ENCODE results near the gene PSRC1.

- no peak for TF ChIP-seq TCF12 (IDR thresholded peaks at IDR 0.05)
- no peak for TF ChIP-seq CHD2 (IDR thresholded peaks at IDR 0.05; ENCODE audit: low read length, partially characterized antibody)
- no peak for TF ChIP-seq EP300 (IDR thresholded peaks at IDR 0.05; ENCODE audit: borderline replicate concordance in 1 of 2, low read depth in 1 of 2, low read length in 1 of 2)
- no peak for TF ChIP-seq CTCF (IDR thresholded peaks at IDR 0.05)
- no peak for TF ChIP-seq TEAD4 (IDR thresholded peaks at IDR 0.05; ENCODE audit: borderline replicate concordance, insufficient read depth)
- no peak for TF ChIP-seq EZH2phosphoT487 (IDR thresholded peaks at IDR 0.05; ENCODE audit: borderline replicate concordance, low read depth)
Observed at GRCh38 chr1:109267743-109268300, 15.1 kb downstream of the PSRC1 start.

All from SK-N-SH (cell line).